GM23248 (cell line): ENCODE results near the gene ZNF526.

ENCODE experiments used
- EZH2 ChIP-seq: fragments of 200-600 bp; sonication (generic); IDR thresholded peaks from 2 replicates; pipeline ENCODE4 v1.6.1; 2018; ENCODE audit warnings: antibody characterized with exemption, mild to moderate bottlenecking; ENCODE audit not compliant: insufficient read depth, poor library complexity, severe bottlenecking
- EZH2phosphoT487 ChIP-seq: fragments of 200-600 bp; sonication (generic); IDR thresholded peaks from 2 replicates; pipeline ENCODE4 v1.6.1; 2018; ENCODE audit warnings: antibody characterized with exemption, moderate library complexity, mild to moderate bottlenecking, low read depth; ENCODE audit not compliant: insufficient read depth

DNA sequence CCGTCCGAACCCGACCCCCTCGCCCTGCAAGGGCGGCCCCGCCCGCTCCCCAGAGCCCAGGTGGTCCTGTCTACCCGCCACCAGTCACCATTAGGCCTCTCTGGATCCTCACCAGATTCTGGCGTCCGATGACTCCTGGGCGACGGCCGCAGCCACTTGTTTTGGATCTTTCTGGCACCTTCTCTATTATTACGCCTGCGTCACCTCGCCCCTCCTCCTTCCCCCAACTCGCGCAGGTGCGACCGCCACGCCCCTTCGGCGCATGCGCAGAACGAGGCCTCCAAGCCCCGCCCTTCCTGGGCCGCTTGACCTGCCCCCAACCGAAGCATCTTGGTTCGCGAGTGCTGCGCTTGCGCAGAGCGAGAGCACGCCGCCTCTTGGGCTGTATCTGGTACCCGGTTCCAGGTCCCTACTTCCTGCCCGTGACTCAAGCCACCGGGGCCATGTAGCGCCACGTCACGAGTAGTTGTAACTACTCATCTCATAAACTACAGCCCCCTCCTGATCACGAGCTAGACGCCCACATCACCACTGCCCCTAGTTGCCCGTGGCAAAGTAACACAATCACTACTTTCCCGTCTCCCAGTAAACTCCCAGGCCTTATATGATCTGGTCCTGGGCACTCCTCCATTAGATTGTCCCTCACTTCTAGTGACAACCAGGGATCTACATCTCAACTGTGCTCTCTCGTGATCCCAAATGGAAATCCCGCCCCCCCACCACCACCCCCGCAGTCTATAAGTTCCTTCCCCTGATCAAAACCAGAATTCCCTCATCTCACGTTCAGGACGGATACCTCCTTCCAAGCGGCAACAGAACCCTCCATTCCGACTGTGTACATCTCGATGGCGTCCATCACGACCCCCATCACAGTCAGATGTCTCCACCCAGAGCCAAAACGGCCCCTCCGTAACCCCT is 2.3 kb upstream of the ZNF526 start, which contains the start of gene DEDD2:
- no peak for TF ChIP-seq EZH2phosphoT487
- TF ChIP-seq EZH2: no peak
